T-helper 17 cell (primary cell): Measurements from ENCODE around the gene MAP4K1. TPM values are rescaled to one million over a fixed set of nuclear protein-coding genes. Genes with fewer than 3 reads are reported as not detected.
A peak's percentile ranks its signal among the peaks of the same experiment; 100 is the strongest.
"Not testable (repeated sequence)": the region's sequence is repeated elsewhere in the genome, so short reads cannot be mapped to it uniquely, and the experiment has no call there.

ENCODE experiments used
- ATAC-seq: fragments of 150-1000 bp; cut with Tn5 transposase; 2 replicates; pipeline ENCODE4 v1.10.0; 2021; ENCODE audit warnings: mild to moderate bottlenecking, moderate library complexity
- DNase-seq, 3 donors: peaks; one replicate each; pipeline versions ENCODE4 v3.0.0 to v3.0.0-alpha.2; 2020 to 2021
- H3K9me3 ChIP-seq: one replicate; pipeline ENCODE4 v1.7.0; 2013; ENCODE audit warnings: low read length, mild to moderate bottlenecking; ENCODE audit not compliant: control insufficient read depth, poor library complexity, severe bottlenecking
- H3K27ac Mint-ChIP-seq: one replicate; pipeline ENCODE4 v1.8.0; 2022; ENCODE audit warnings: mild to moderate bottlenecking, moderate library complexity, mixed read lengths
- H3K27me3 Mint-ChIP-seq: one replicate; pipeline ENCODE4 v1.8.0; 2022; ENCODE audit warnings: mixed read lengths
- H3K36me3 Mint-ChIP-seq: one replicate; pipeline ENCODE4 v1.8.0; 2022; ENCODE audit warnings: low read depth, mixed read lengths
- H3K4me1 Mint-ChIP-seq: one replicate; pipeline ENCODE4 v1.8.0; 2022; ENCODE audit warnings: mild to moderate bottlenecking, mixed read lengths
- H3K4me3 Mint-ChIP-seq: one replicate; pipeline ENCODE4 v1.8.0; 2022; ENCODE audit warnings: mild to moderate bottlenecking, moderate library complexity, mixed read lengths
- total RNA-seq, 4 donors: library from RNA in 2 of 4; stranded (reverse) in 2 of 4; gene quantifications; one replicate each; pipeline ENCODE4 v1.2.3 and lab custom pipeline; 2022 to 2026

MAP4K1 gene
- total RNA-seq, 2 donors from 2014 or later = 298 to 351 TPM

- ATAC-seq (no peak), DNase-seq (no peak)
- H3K36me3 Mint-ChIP-seq = peaks cover 9% of the 10 kb centered on the region
- H3K9me3 ChIP-seq = no peaks in the 10 kb centered on the region
- H3K27me3 Mint-ChIP-seq = no peaks in the 10 kb centered on the region
- peaks cover 12% of the 10 kb centered on the region for H3K4me1 Mint-ChIP-seq
- peak overlapping the region; percentile 67 for H3K27ac Mint-ChIP-seq
- no peak overlapping the region for H3K4me3 Mint-ChIP-seq
Observed at GRCh38 chr19:38629568-38629967, 11.8 kb upstream of the MAP4K1 start.

- peaks cover 7% of the 10 kb centered on the region for H3K36me3 Mint-ChIP-seq
- H3K27me3 Mint-ChIP-seq = no peaks in the 10 kb centered on the region
- no peak overlapping the region for H3K4me3 Mint-ChIP-seq
- no peak for ATAC-seq
- no peak overlapping the region for H3K27ac Mint-ChIP-seq
- no peaks in the 10 kb centered on the region for H3K9me3 ChIP-seq
- no peak for DNase-seq
- H3K4me1 Mint-ChIP-seq = peaks cover 5% of the 10 kb centered on the region
Observed at GRCh38 chr19:38626401-38626800, 8.6 kb upstream of the MAP4K1 start.

DNA sequence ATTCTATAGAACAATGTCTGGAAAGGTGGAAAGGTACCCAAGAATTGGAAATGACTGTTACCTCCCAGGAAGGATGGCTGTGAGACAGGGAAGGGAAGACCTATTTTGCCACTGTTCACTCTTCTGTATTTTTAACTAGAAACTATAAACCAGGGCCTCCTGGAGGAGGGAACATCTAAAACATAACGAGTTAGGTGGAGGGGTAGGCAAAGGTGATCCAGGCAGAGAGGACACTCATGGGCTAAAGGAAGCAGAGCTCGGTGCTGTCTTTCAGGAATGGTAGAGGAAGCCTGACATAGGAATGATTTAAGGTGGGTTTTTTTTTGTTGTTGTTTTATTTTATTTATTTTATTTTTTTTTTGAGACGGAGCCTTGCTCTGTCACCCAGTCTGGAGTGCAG lies 7.1 kb upstream of the MAP4K1 start:
- DNase-seq (no peak), ATAC-seq (no peak)
- H3K9me3 ChIP-seq = no peaks in the 10 kb centered on the region
- Mint-ChIP-seq H3K36me3 (peaks cover 7% of the 10 kb centered on the region), H3K27me3 (no peaks in the 10 kb centered on the region), H3K4me1 (peaks cover 8% of the 10 kb centered on the region), H3K4me3 (no peak overlapping the region), H3K27ac (no peak overlapping the region)

DNA sequence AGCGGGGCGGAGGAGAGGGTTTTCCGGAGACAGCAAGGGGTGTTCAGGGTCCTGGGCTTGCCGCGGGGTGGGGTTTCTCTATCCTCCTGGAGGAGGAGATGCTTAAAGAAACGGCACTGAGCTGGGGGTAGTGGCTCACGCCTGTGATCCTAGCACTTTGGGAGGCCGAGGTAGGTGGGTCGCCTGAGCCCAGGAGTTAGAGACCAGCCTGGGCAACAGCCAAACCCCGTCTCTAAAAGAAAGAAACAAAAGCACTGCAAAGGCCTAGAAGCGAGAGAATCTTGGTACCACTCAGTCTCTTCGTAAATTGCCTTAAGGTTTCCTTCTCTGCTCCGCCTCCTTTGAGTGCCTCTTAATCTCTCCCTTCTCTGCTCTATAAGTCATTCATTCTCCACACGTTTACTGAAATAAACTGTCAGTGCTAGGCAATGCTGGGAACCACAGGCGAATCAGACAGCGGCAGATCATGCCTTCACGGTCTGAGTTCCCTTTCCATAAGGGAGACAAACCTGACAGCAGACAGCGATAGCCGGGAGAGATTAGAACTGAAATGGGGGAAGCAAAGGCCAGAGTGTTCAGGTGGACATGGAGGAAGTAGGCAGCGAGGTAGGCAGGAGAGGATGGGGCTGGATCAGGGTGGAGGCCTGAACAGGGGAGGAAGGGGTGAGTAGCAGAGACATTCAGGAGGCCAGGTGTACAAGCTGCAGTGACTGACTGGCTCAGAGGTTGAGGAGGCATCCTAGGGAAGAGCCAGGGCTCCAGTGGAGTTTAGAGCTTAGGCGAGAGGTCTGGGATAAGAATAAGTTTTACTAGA lies 1.8 kb upstream of the MAP4K1 start:
- DNase-seq (no peak), ATAC-seq (no peak)
- Mint-ChIP-seq H3K27ac (peak overlapping the region; percentile 99), H3K4me3 (peak overlapping the region; percentile 100), H3K27me3 (no peaks in the 10 kb centered on the region), H3K4me1 (peaks cover 39% of the 10 kb centered on the region), H3K36me3 (peaks cover 12% of the 10 kb centered on the region)
- H3K9me3 ChIP-seq = no peaks in the 10 kb centered on the region

GRCh38 chr19:38618590-38619360 lies 1.0 kb upstream of the MAP4K1 start, which contains the start of gene EIF3K:
TSS of gene EIF3K (plus strand) at chr19:38619188. CDS start at chr19:38619269, 81 bp downstream.
- Mint-ChIP-seq H3K36me3 (peaks cover 12% of the 10 kb centered on the region), H3K4me1 (peaks cover 39% of the 10 kb centered on the region), H3K27me3 (no peaks in the 10 kb centered on the region), H3K27ac (peak within 1 kb of the TSS; percentile 99), H3K4me3 (peak within 1 kb of the TSS; percentile 100)
- no peaks in the 10 kb centered on the region for H3K9me3 ChIP-seq
- ATAC-seq (peak; percentile 74), DNase-seq (peak; percentile 92 to 98 (median 97))

- no peak for ATAC-seq
- peaks cover 50% of the 10 kb centered on the region for H3K4me1 Mint-ChIP-seq
Observed at GRCh38 chr19:38617283-38617763, 430 bp downstream of the MAP4K1 start.

GRCh38 chr19:38616265-38616664 lies 1.5 kb downstream of the MAP4K1 start:
- H3K36me3 Mint-ChIP-seq = peaks cover 17% of the 10 kb centered on the region
- peak overlapping the region; percentile 99 for H3K27ac Mint-ChIP-seq
- H3K4me1 Mint-ChIP-seq = peaks cover 50% of the 10 kb centered on the region
- no peak for DNase-seq
- H3K27me3 Mint-ChIP-seq = no peaks in the 10 kb centered on the region
- peak overlapping the region; percentile 100 for H3K4me3 Mint-ChIP-seq
- no peaks in the 10 kb centered on the region for H3K9me3 ChIP-seq
- ATAC-seq = no peak

More at GRCh38 chr19:38617283-38617763, 430 bp downstream of the MAP4K1 start:
- Mint-ChIP-seq H3K27me3 (no peaks in the 10 kb centered on the region), H3K4me3 (peak overlapping the region; percentile 100), H3K36me3 (peaks cover 19% of the 10 kb centered on the region), H3K27ac (peak overlapping the region; percentile 99)
- no peak for DNase-seq
- H3K9me3 ChIP-seq = no peaks in the 10 kb centered on the region

DNA sequence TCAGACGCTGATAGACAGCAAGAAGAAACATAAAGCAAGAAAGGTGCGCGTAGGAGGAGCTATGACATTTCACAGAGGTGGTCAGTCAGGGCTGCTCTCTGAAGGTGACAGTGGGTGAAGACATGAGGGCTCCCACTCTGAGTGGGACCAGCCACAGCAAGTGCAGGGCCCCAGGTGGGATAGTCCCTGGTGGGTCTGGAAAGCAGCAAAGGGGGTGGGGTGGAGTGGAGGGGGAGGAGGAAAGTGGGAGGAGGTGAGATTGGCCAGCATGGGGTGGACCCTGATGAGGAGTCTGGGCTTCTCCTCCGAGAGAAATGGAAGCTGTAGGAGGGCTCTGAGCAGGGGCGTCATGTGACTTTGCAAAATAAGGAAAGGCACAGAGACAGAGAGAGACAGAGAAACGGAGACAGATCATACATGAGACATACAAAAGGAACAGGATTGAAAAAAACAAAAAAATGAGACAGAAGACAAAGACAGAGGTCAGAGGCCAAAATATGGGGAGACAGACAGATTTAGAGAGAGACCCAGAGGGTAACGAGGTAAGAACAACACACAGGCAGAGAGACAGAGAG lies 2.7 kb downstream of the MAP4K1 start:
- ATAC-seq (no peak), DNase-seq (no peak)
- H3K27me3 Mint-ChIP-seq = no peaks in the 10 kb centered on the region
- H3K9me3 ChIP-seq = no peaks in the 10 kb centered on the region
- peaks cover 50% of the 10 kb centered on the region for H3K4me1 Mint-ChIP-seq
- H3K36me3 Mint-ChIP-seq = peaks cover 19% of the 10 kb centered on the region
- peak overlapping the region; percentile 87 for H3K4me3 Mint-ChIP-seq
- H3K27ac Mint-ChIP-seq = peak overlapping the region; percentile 99

DNA sequence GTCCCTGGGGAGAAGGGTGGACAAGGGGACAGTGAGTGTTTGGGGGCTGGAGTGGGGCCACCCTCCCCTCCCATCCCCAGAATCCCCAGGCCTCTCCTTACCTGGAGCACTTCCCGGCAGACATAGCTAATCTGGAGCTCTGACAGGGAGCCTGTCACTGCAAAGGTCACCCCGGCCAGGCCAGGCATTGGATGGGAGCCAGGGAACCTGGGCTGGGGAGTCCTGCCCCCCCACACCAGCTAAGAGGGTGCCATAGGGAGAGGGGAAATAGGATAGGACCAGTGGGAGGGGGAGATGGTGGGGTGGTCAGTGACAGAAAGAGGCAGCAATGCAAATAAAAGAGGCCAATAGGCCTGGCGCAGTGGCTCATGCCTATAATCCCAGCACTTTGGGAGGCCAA lies 3.5 kb downstream of the MAP4K1 start:
- H3K9me3 ChIP-seq = no peaks in the 10 kb centered on the region
- DNase-seq (no peak), ATAC-seq (no peak)
- H3K4me1 Mint-ChIP-seq = peaks cover 43% of the 10 kb centered on the region
- H3K36me3 Mint-ChIP-seq = peaks cover 19% of the 10 kb centered on the region
- no peaks in the 10 kb centered on the region for H3K27me3 Mint-ChIP-seq
- no peak overlapping the region for H3K4me3 Mint-ChIP-seq
- peak overlapping the region; percentile 99 for H3K27ac Mint-ChIP-seq

DNA sequence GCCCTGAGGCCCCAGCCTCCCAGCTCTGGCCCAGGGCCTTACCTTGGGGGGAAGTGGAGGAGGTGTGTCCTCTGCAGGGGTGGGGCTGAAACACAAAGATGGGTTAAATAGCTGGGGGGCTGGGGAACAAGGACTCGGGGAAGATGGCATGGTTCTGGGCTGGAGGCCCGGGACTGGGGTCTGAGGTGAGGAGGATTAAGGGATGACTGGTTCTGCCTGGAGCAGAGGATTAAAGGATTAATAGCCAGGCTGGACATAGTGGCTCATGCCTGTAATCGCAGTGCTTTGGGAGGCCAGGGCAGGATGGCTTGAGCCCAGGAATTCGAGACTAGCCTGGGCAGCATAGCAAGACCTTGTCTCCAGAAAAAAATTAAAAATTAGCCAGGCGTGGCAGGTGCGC lies 11.6 kb downstream of the MAP4K1 start:
- H3K27ac Mint-ChIP-seq = peak overlapping the region; percentile 54
- DNase-seq (no peak), ATAC-seq (no peak)
- no peaks in the 10 kb centered on the region for H3K9me3 ChIP-seq
- H3K27me3 Mint-ChIP-seq = no peaks in the 10 kb centered on the region
- H3K4me3 Mint-ChIP-seq = no peak overlapping the region
- H3K4me1 Mint-ChIP-seq = peaks cover 7% of the 10 kb centered on the region
- peaks cover 2% of the 10 kb centered on the region for H3K36me3 Mint-ChIP-seq

- H3K4me3 Mint-ChIP-seq, DNase-seq, ATAC-seq, H3K9me3 ChIP-seq, H3K27ac Mint-ChIP-seq, H3K27me3 Mint-ChIP-seq, H3K36me3 Mint-ChIP-seq: not testable (repeated sequence)
- H3K4me1 Mint-ChIP-seq = peaks cover 15% of the 10 kb centered on the region
Observed at GRCh38 chr19:38602856-38603255, 14.9 kb downstream of the MAP4K1 start.

DNA sequence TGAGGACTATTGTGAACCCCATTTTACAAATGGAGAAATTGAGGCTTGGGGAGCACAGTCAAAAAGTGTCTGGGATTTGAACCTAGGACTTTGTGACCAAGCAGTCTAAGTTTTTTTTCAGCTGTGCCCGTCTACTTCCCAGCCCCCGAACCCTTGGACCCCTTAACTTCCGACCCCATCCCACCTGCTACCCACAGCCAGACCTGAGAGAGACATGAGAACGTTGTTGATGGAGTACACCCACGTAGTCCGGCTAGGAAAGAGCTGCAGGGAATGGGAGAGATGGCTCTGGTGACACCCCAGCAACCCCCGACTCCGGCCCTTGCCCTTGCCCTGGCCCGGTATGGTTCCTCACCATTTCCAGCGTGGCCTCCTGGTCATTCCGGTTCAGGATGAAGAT lies 18.0 kb downstream of the MAP4K1 start:
- H3K4me3 Mint-ChIP-seq = no peak overlapping the region
- no peaks in the 10 kb centered on the region for H3K9me3 ChIP-seq
- DNase-seq = no peak
- no peak for ATAC-seq
- H3K27ac Mint-ChIP-seq = peak overlapping the region; percentile 72
- H3K36me3 Mint-ChIP-seq = peaks cover 5% of the 10 kb centered on the region
- H3K27me3 Mint-ChIP-seq = no peaks in the 10 kb centered on the region
- peaks cover 10% of the 10 kb centered on the region for H3K4me1 Mint-ChIP-seq

GRCh38 chr19:38597075-38597474 lies 20.7 kb downstream of the MAP4K1 start:
- Mint-ChIP-seq H3K4me3 (no peak overlapping the region), H3K27me3 (no peaks in the 10 kb centered on the region), H3K36me3 (peaks cover 5% of the 10 kb centered on the region), H3K27ac (no peak overlapping the region), H3K4me1 (peaks cover 10% of the 10 kb centered on the region)
- ATAC-seq = no peak
- no peaks in the 10 kb centered on the region for H3K9me3 ChIP-seq
- DNase-seq = no peak
